HG03575 (cell line): Measurements from ENCODE around the gene GALK1.
"Not testable (repeated sequence)": the region's sequence is repeated elsewhere in the genome, so short reads cannot be mapped to it uniquely, and the experiment has no call there.

ENCODE experiments used
- ATAC-seq: cut with Tn5 transposase; IDR thresholded peaks from one replicate; pipeline ENCODE4 v1.9.1; 2021; ENCODE audit not compliant: unreplicated experiment, insufficient number of reproducible peaks, low FRiP score; ENCODE audit errors: extremely low read depth

The GALK1 gene

GRCh38 chr17:75764711-75765421, at the start of gene GALK1:
TSS of gene GALK1 (minus strand) at chr17:75765192. CDS start at chr17:75765136, 56 bp downstream.
- no peak for ATAC-seq

GRCh38 chr17:75814021-75814395, 49.0 kb upstream of the GALK1 start:
- no peak for ATAC-seq

- ATAC-seq: no peak
These were observed 48.4 kb upstream of the GALK1 start for GRCh38 chr17:75813081-75814020.

DNA sequence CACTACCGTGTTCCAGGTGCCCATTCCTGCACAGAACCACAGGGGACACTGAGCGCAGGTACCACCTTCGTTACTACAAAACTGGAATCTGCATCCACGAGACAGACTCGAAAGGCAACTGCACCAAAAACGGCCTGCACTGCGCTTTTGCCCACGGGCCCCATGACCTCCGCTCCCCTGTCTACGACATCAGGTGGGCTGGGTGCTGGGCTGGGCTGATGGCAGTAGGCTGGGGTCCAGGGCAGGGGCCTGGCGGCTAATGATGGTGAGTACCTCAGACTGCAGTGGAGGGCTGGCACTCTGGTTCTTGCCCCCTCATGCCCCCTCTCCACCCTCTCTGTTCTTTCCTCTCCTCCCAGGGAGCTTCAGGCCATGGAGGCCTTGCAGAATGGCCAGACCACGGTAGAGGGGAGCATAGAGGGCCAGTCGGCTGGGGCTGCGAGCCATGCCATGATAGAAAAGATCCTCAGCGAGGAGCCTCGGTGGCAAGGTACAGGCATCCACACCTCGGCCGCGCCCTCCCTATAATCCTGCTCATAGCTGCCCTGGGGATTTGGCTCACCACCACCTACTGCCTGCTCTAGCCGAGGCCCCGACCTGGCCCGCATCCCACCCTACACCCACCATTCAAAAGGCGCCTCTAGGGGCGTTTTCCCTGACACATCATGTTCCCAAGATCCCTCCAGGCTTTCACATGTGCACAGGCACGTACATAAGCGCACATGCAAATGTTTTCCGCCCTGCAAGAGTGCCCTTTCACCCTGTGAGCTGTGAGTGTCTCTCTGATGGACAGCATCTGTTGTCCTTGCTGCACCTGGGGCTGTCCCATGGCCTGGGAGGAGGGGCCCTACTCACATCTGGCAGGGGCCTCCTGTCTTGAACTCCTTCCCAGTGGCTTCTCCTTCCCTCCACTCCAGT, 47.4 kb upstream of the GALK1 start:
- no peak for ATAC-seq

DNA sequence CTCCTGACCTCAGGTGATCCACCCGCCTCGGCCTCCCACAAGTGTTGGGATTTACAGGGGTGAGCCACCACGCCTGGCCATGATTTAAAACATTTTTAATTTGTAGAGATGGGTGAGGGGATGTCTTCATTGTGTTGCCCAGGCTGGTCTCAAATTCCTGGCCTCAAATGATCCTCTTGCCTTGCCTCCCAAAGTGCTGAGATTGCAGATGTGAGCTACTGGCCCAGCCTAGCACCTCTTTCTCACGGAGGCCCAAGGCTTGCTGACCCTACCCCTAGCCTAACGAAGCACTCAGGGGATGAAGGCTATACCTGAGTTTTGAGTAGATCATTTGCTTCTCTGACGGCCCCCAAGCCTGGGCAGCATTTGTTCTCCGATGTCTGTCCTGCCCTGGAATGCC, 46.2 kb upstream of the GALK1 start:
- no peak for ATAC-seq

- not testable (repeated sequence) for ATAC-seq
These were observed 45.8 kb upstream of the GALK1 start for GRCh38 chr17:75810756-75811155.

GRCh38 chr17:75810216-75810615, 45.2 kb upstream of the GALK1 start:
- no peak for ATAC-seq

DNA sequence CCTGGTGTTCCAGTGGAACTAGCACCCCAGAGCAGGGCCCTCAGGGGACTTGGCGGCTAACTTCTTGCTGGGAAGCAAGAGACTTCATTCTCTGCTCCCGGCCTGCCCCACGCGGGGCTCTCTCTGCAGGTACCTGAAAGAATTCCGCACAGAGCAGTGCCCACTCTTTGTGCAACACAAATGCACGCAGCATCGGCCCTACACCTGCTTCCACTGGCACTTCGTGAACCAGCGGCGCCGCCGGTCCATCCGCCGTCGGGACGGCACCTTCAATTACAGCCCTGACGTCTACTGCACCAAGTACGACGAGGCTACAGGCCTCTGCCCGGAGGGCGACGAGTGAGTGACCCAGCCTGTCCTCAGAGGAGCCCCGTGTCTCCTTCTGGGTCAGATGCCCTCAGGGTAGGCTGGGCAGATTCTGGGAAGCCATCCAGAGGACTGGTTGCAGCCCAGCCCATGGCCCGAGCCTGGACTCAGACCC, 44.7 kb upstream of the GALK1 start:
- no peak for ATAC-seq

DNA sequence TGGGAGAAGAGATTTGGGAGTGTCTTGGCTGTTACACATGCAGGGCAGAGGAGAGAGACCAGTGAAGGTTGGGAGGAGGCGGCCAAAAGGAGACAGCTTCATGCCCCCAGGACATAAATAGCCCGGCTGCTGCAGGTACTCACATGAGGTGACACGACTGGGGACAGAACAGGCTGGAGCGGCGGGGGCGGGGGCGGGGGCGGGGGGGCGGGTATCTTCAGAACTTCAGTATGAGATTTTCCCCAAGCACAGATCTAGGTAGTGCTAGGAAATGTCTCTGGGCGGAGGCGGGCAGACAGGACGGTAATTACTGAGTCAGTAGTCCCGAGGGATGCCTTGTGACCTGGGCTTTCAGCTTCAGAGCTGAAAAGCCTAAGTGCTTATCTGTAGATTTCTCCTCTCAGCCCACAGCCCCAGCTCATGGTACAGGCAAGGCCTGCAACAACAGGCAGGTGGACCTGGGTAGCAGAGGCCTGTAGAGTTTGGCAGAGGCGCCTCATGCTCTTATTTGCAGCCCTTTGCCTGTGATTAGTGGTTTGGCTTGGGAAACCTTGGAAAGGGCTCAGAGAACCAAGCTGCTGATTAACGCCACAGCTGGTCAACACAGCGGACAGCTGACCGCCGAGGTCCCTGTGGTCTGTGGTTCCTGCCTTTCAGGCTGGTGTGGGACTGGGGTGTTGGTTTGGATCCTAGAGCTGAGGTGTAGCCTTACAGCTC, 44.1 kb upstream of the GALK1 start:
- ATAC-seq: no peak

GRCh38 chr17:75808549-75808904, 43.5 kb upstream of the GALK1 start:
- no peak for ATAC-seq

GRCh38 chr17:75807861-75808260, 42.9 kb upstream of the GALK1 start:
- ATAC-seq: no peak

GRCh38 chr17:75806822-75807500, 42.0 kb upstream of the GALK1 start:
- no peak for ATAC-seq

DNA sequence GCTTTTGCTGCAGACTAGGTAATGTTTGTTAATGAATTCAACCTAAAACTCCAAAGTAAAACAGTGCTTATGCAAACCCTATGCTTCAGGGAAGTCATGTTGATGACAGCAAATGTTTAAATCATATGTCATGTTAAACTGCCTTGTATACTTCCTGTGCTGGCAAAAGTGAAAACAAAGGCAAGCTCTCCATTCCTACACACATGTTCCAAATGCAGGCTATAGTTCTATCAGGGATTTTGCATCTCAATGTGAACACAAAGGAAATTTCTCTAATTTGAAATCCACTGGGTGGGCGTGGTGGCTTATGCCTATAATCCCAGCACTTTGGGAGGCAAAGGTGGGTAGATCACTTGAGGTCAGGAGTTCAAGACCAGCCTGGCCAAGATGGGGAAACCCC, 38.9 kb upstream of the GALK1 start:
- no peak for ATAC-seq

DNA sequence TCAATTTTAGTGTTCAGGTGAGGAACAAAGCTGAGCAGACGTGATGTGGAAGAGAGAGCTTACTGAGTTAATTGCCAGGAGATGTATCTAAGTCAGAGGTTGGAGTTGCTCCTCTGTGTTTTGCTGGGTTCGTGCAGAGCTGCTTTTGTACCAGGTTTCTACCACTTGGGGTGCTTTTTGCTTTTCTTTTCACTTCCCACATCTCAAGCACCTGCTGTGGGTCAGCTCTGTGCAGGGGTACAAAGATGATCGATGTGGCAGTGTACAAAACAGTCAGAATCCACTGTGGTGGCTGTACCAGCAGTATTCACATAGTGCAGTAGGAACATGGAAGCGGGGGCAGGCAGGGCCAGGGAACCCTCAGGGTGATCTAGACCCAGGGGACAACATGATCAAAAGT, 34.4 kb upstream of the GALK1 start:
- ATAC-seq: no peak

DNA sequence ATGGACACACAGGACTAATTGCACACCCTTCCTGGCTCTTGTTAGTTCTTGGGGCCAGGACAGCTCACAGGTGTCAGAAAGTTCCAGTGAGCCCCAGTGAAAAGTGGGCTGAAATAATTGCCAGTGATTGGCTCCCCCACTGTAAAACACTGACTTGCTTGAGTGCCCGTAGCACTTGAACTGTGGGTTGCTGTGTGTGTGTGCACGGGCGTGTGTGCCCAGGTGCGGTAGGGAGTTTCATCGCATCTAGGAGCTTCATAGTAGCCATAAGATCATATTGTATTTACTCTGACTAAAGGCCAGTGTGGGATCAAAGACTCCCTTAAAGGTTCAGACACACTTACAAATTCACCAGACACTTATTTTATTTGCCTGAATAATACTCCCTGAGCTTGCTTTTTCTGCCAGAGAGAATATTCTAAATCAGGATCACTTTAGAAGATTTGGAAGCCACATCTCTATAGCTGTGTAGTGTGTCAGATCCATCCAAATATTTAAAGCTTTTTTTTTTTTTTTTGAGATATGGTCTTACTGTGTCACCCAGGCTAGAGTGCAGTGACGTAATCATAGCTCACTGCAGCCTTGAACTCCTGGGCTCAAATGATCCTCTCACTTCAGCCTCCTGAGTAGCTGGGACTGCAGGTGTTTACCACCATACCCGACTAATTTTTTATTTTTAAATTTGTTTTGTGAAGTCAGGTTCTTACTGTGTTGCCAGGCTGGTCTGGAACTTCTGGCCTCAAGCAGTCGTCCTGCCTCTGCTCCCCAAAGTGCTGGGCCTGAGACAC, 31.0 kb upstream of the GALK1 start:
- ATAC-seq: no peak

GRCh38 chr17:75793460-75793859, 28.5 kb upstream of the GALK1 start:
- no peak for ATAC-seq

DNA sequence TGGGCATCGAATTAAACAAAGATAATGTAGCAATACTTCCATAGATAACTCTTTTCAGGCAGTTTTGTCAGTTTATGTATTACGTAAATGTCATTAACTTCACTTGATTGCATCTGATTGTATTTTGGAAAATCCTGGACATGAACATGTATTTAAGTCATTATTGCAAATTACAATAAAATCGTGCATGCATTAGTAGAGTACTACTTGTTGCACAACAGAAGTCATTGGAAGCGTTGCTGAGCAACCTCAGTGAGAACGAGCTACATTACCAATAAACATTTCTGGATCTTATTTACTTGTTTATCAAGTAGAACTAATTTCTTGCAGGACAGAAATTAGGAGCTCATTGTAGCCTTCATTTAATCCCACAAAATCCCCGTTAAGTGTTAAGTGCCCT, 26.3 kb upstream of the GALK1 start:
- ATAC-seq: no peak
